Activated naive CD8-positive, alpha-beta T cell (primary cell): Measurements from ENCODE around the gene REXO2.
A peak's percentile ranks its signal among the peaks of the same experiment; 100 is the strongest.

Experiments used
- H3K27ac Mint-ChIP-seq: one replicate; pipeline ENCODE4 v1.8.0; 2021; ENCODE audit warnings: mixed read lengths
- H3K27me3 Mint-ChIP-seq: one replicate; pipeline ENCODE4 v1.8.0; 2021; ENCODE audit warnings: mixed read lengths
- H3K36me3 Mint-ChIP-seq: one replicate; pipeline ENCODE4 v1.8.0; 2021; ENCODE audit warnings: mixed read lengths
- H3K4me1 Mint-ChIP-seq: one replicate; pipeline ENCODE4 v1.8.0; 2021; ENCODE audit warnings: low read depth, mixed read lengths
- H3K4me3 Mint-ChIP-seq: one replicate; pipeline ENCODE4 v1.8.0; 2021; ENCODE audit warnings: mild to moderate bottlenecking, mixed read lengths
- H3K9me3 Mint-ChIP-seq: one replicate; pipeline ENCODE4 v1.8.0; 2021; ENCODE audit warnings: low read depth, mixed read lengths

Gene REXO2

GRCh38 chr11:114426280-114426679 lies 13.0 kb upstream of the REXO2 start:
- Mint-ChIP-seq H3K9me3 (peaks cover 9% of the 10 kb centered on the region), H3K27ac (no peak overlapping the region), H3K4me3 (no peak overlapping the region), H3K36me3 (peaks cover 11% of the 10 kb centered on the region), H3K27me3 (no peaks in the 10 kb centered on the region), H3K4me1 (no peaks in the 10 kb centered on the region)

GRCh38 chr11:114430290-114430689 lies 9.0 kb upstream of the REXO2 start:
- peaks cover 8% of the 10 kb centered on the region for H3K36me3 Mint-ChIP-seq
- no peak overlapping the region for H3K4me3 Mint-ChIP-seq
- no peak overlapping the region for H3K27ac Mint-ChIP-seq
- H3K27me3 Mint-ChIP-seq, result no peaks in the 10 kb centered on the region
- H3K4me1 Mint-ChIP-seq, result no peaks in the 10 kb centered on the region
- no peaks in the 10 kb centered on the region for H3K9me3 Mint-ChIP-seq

DNA sequence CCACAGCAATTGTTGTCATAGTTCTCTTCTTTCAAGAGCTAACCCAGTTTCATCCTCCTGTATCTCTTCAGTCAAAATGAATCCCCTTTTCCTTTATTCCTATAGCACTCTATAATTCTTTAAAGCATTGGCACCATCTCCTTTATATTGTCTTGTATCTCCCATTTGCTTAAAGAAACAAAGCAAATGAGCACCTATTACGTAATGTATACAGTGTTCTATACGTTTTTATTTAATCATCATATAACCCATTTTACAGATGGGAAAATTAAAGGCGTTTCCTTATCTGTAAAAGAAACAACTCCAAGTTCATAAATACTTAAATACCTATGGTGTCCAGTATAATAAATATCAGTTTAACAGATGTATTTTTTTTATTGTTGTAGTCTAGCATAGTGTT lies 6.4 kb upstream of the REXO2 start:
- Mint-ChIP-seq H3K4me1 (no peaks in the 10 kb centered on the region), H3K27me3 (no peaks in the 10 kb centered on the region), H3K9me3 (no peaks in the 10 kb centered on the region), H3K36me3 (peaks cover 7% of the 10 kb centered on the region), H3K27ac (no peak overlapping the region), H3K4me3 (no peak overlapping the region)

DNA sequence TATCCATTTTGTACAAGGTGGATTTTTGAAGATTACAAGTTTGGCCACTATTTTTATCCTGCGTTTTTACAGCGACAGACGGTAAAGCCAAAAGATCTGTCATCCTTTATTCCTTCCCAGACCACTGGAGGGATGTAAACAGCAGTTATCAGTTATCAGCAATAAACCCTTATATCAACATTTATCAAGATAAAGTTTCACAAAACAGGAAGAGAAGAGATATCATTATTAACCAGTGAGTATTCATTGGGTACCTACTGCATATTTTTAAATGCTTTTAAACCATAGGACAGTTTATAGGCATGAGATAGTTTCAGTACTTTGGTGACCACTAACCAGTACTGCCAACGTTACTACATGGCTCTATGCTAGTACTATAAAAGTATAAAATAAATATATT lies 5.9 kb upstream of the REXO2 start:
- Mint-ChIP-seq H3K27me3 (no peaks in the 10 kb centered on the region), H3K36me3 (peaks cover 6% of the 10 kb centered on the region), H3K4me1 (no peaks in the 10 kb centered on the region), H3K27ac (no peak overlapping the region), H3K9me3 (no peaks in the 10 kb centered on the region), H3K4me3 (no peak overlapping the region)

DNA sequence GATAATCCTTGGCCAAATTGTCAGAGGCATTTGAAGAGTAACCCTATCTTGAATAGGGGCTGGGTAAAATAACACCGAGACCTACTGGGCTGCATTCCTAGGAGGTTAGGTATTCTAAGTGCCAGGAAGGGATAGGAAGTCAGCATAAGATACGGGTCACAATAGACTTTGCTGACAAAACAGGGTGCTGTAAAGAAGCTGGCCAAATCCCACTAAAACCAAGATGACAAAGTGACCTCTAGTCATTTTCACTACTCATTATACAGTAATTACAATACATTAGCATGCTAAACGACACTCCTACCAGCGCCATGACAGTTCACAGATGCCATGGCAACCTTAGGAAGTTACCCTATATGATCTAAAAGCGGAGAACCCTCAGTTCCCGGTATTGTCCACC lies 964 bp upstream of the REXO2 start:
- Mint-ChIP-seq H3K4me3 (peak overlapping the region; percentile 98), H3K36me3 (peaks cover 3% of the 10 kb centered on the region), H3K27me3 (no peaks in the 10 kb centered on the region), H3K4me1 (peaks cover 30% of the 10 kb centered on the region), H3K9me3 (no peaks in the 10 kb centered on the region), H3K27ac (no peak overlapping the region)

- H3K27ac Mint-ChIP-seq, result peak overlapping the region; percentile 92
Measured at GRCh38 chr11:114440121-114440860, 1.0 kb downstream of the REXO2 start.

DNA sequence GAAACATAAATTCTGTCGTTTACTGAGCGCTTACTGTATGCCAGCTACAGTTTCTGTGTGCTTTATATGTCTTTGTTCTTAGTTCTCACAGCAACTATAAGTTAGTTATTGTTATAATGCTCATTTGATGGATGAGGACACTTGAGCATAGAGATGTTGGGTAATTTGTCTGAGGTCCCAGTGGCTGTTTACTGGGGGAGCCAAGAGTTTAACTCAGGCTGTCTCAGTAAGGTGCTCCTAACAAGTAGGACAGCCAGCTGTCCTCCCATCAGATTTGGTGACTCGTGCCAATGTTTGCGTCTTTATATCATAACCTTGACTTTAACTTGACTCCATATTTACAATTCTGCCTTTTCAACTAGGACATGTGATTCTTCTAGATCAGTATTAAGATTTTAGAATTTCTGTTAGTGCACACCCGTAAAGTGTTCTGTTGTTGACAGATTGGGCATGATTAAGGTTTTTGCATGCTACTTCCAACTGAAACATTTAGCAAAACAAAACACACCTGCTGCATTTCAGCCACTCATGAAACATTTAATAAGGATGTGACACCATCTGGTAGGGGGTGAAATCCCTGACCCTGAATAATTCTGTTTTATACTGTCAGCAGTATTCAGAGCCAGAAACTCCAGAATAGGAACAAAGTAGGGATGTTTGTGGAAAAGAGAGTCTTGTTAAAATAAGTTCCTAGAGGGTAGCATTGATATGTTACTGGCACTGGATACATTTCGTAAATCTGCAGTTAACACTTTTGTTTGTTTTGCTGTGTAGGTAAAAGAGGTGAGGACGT lies 1.9 kb downstream of the REXO2 start:
- H3K27me3 Mint-ChIP-seq, result no peaks in the 10 kb centered on the region
- no peak overlapping the region for H3K27ac Mint-ChIP-seq
- H3K4me1 Mint-ChIP-seq, result peaks cover 36% of the 10 kb centered on the region
- H3K36me3 Mint-ChIP-seq, result peaks cover under 1% of the 10 kb centered on the region
- no peaks in the 10 kb centered on the region for H3K9me3 Mint-ChIP-seq
- H3K4me3 Mint-ChIP-seq, result peak overlapping the region; percentile 98

More at GRCh38 chr11:114440121-114440860, 1.0 kb downstream of the REXO2 start:
- Mint-ChIP-seq H3K36me3 (no peaks in the 10 kb centered on the region), H3K27me3 (no peaks in the 10 kb centered on the region), H3K9me3 (no peaks in the 10 kb centered on the region), H3K4me3 (peak overlapping the region; percentile 98), H3K4me1 (peaks cover 36% of the 10 kb centered on the region)

- peaks cover 39% of the 10 kb centered on the region for H3K4me1 Mint-ChIP-seq
- no peak overlapping the region for H3K27ac Mint-ChIP-seq
- no peak overlapping the region for H3K4me3 Mint-ChIP-seq
- no peaks in the 10 kb centered on the region for H3K27me3 Mint-ChIP-seq
- no peaks in the 10 kb centered on the region for H3K9me3 Mint-ChIP-seq
- peaks cover 6% of the 10 kb centered on the region for H3K36me3 Mint-ChIP-seq
Measured at GRCh38 chr11:114441921-114442320, 2.7 kb downstream of the REXO2 start.

DNA sequence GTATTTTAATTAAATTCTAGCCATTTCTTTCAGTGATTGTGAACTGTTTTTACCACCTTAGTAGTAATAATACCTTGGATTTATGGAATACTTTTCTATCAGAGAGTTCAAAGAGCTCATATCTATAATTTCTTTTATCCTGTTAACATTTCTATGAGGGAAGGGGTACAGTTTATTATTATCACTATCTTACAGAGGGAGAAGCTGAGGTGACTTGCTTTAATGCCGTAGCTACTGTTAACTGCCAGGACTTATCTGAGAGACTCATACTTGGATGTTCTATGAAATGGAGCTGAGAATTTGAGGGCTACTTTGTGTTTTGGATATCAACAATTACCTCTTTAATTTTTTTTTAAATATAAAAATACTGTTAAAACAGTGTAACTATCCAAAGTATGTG lies 3.3 kb downstream of the REXO2 start:
- no peaks in the 10 kb centered on the region for H3K9me3 Mint-ChIP-seq
- H3K36me3 Mint-ChIP-seq, result peaks cover 11% of the 10 kb centered on the region
- H3K4me3 Mint-ChIP-seq, result no peak overlapping the region
- peaks cover 39% of the 10 kb centered on the region for H3K4me1 Mint-ChIP-seq
- no peaks in the 10 kb centered on the region for H3K27me3 Mint-ChIP-seq
- no peak overlapping the region for H3K27ac Mint-ChIP-seq

DNA sequence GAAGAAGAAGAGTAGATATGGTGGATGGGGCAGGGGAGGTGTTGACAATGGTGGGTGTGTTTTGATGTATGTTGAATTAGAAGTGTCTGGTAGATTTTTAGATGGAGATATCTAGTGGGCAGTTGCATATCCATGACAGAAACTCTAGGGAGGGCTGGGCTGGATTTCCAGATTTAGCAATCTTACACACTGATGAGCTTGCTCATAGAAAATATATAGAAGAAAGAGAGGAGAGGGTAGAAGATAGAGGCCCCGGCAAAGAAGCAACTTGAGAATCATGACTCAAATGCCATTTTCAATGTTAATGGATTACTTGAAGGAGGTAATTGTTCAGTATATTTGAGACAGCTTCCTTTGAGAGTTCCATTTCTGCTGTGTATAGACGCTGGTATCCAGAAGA lies 8.2 kb downstream of the REXO2 start:
- Mint-ChIP-seq H3K36me3 (peaks cover 17% of the 10 kb centered on the region), H3K4me3 (no peak overlapping the region), H3K27ac (no peak overlapping the region), H3K4me1 (peaks cover 10% of the 10 kb centered on the region), H3K27me3 (no peaks in the 10 kb centered on the region), H3K9me3 (no peaks in the 10 kb centered on the region)

DNA sequence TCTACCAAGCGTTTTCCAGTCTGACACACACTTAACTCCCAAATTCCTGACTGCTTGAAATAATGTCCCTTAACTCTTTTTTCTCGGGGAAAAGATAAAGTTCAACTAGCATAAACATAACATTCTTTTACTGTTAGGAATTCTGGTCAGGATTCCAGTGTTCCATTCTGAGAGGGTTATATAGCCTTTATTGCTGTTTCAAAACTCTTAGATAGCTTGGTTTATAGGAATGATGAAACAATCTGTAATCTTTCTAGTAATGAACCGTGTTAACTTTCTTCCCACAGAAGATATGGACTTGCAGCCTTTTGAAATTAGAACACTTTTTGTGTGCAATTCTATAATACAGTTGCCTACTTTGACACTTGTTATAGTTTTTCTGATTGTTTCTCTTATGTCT lies 8.6 kb downstream of the REXO2 start:
- no peaks in the 10 kb centered on the region for H3K9me3 Mint-ChIP-seq
- H3K27me3 Mint-ChIP-seq, result no peaks in the 10 kb centered on the region
- peaks cover 9% of the 10 kb centered on the region for H3K4me1 Mint-ChIP-seq
- H3K27ac Mint-ChIP-seq, result no peak overlapping the region
- H3K36me3 Mint-ChIP-seq, result peaks cover 17% of the 10 kb centered on the region
- no peak overlapping the region for H3K4me3 Mint-ChIP-seq

- Mint-ChIP-seq H3K36me3 (peaks cover 17% of the 10 kb centered on the region), H3K9me3 (no peaks in the 10 kb centered on the region), H3K4me1 (peaks cover 8% of the 10 kb centered on the region)
Measured at GRCh38 chr11:114448749-114449482, 9.6 kb downstream of the REXO2 start.

DNA sequence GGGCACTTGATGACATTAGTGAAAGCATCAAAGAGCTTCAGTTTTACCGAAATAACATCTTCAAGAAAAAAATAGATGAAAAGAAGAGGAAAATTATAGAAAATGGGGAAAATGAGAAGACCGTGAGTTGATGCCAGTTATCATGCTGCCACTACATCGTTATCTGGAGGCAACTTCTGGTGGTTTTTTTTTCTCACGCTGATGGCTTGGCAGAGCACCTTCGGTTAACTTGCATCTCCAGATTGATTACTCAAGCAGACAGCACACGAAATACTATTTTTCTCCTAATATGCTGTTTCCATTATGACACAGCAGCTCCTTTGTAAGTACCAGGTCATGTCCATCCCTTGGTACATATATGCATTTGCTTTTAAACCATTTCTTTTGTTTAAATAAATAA lies 10.6 kb downstream of the REXO2 start:
- Mint-ChIP-seq H3K4me1 (peaks cover 3% of the 10 kb centered on the region), H3K27me3 (no peaks in the 10 kb centered on the region), H3K9me3 (no peaks in the 10 kb centered on the region), H3K27ac (no peak overlapping the region), H3K4me3 (no peak overlapping the region), H3K36me3 (peaks cover 17% of the 10 kb centered on the region)

More at GRCh38 chr11:114448749-114449482, 9.6 kb downstream of the REXO2 start:
- no peaks in the 10 kb centered on the region for H3K27me3 Mint-ChIP-seq
- H3K27ac Mint-ChIP-seq, result no peak overlapping the region
- H3K4me3 Mint-ChIP-seq, result no peak overlapping the region

GRCh38 chr11:114452399-114452798 lies 13.1 kb downstream of the REXO2 start:
- H3K27ac Mint-ChIP-seq, result no peak overlapping the region
- no peak overlapping the region for H3K4me3 Mint-ChIP-seq
- H3K27me3 Mint-ChIP-seq, result no peaks in the 10 kb centered on the region
- peaks cover 9% of the 10 kb centered on the region for H3K36me3 Mint-ChIP-seq
- H3K9me3 Mint-ChIP-seq, result no peaks in the 10 kb centered on the region
- no peaks in the 10 kb centered on the region for H3K4me1 Mint-ChIP-seq

DNA sequence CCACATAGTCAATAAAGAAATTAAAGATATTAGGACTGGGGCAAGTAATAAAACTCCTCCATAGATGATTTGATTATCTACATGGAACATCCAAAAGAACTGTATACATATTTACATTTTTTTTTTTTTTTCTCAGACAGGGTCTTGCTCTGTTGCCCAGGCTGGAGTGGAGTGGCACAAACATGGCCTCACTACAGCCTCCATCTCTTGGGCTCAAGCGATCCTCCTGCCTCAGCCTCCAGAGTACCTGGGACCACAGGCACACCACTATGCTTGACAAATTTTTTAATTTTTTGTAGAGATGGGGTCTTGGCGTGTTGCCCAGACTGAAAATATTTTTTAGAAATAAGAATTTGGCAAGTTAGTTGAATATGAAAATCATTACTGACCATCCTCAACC lies 24.7 kb downstream of the REXO2 start:
- no peaks in the 10 kb centered on the region for H3K4me1 Mint-ChIP-seq
- H3K27ac Mint-ChIP-seq, result no peak overlapping the region
- peaks cover 24% of the 10 kb centered on the region for H3K36me3 Mint-ChIP-seq
- peaks cover 16% of the 10 kb centered on the region for H3K9me3 Mint-ChIP-seq
- H3K4me3 Mint-ChIP-seq, result no peak overlapping the region
- no peaks in the 10 kb centered on the region for H3K27me3 Mint-ChIP-seq
